Activated B cell treated with CpG ODN at 0.5 μM for 24 hours (primary cell): ENCODE data around the gene ADAT2. TPM values are rescaled to one million over a fixed set of nuclear protein-coding genes. Genes with fewer than 3 reads are reported as not detected.

ENCODE experiments used
- ATAC-seq: fragments of 200-7000 bp; cut with Tn5 transposase; one replicate; pipeline ENCODE4 v1.10.0; 2021; ENCODE audit warnings: low read depth, mild to moderate bottlenecking, moderate library complexity
- CTCF ChIA-PET: fragments of 350-600 bp; sonication (Branson Sonifier 250); formaldehyde crosslinking; loops from one replicate; lab custom pipeline; 2021; ENCODE audit warnings: antibody characterized with exemption; lab: Charles Lee
- POLR2A ChIA-PET: fragments of 350-600 bp; sonication (Branson Sonifier 250); formaldehyde crosslinking; loops from one replicate; lab custom pipeline; 2021; ENCODE audit warnings: antibody characterized with exemption; lab: Charles Lee
- DNase-seq: peaks from one replicate; pipeline ENCODE4 v3.0.0; 2022
- H3K27ac Mint-ChIP-seq: one replicate; pipeline ENCODE4 v1.8.0; 2020; ENCODE audit warnings: mixed read lengths
- H3K27me3 Mint-ChIP-seq: one replicate; pipeline ENCODE4 v1.8.0; 2021; ENCODE audit warnings: mixed read lengths
- H3K36me3 Mint-ChIP-seq: one replicate; pipeline ENCODE4 v1.8.0; 2021; ENCODE audit warnings: low read depth, mixed read lengths
- H3K4me1 Mint-ChIP-seq: one replicate; pipeline ENCODE4 v1.8.0; 2021; ENCODE audit warnings: mixed read lengths
- H3K4me3 Mint-ChIP-seq: one replicate; pipeline ENCODE4 v1.8.0; 2020; ENCODE audit warnings: mild to moderate bottlenecking, mixed read lengths
- H3K9me3 Mint-ChIP-seq: one replicate; pipeline ENCODE4 v1.8.0; 2020; ENCODE audit warnings: mixed read lengths
- intact Hi-C: fragments of 100-400 bp; cut with micrococcal nuclease; formaldehyde crosslinking; loops from one replicate; pipeline ENCODE4 v1.15.1; 2024
- total RNA-seq: library from RNA; stranded (reverse); gene quantifications from 2 replicates; pipeline ENCODE4 v1.2.3, GENCODE V29; 2022
- TF ChIP-seq, protein P1 (sequence below): fragments of 200-600 bp; IDR thresholded peaks from one replicate; pipeline ENCODE4 v1.8.0; 2022; ENCODE audit warnings: antibody characterized with exemption, mild to moderate bottlenecking

Gene ADAT2
- 22.4 and 30.2 TPM in 2 replicates for total RNA-seq

- TF ChIP-seq, protein P1, sequence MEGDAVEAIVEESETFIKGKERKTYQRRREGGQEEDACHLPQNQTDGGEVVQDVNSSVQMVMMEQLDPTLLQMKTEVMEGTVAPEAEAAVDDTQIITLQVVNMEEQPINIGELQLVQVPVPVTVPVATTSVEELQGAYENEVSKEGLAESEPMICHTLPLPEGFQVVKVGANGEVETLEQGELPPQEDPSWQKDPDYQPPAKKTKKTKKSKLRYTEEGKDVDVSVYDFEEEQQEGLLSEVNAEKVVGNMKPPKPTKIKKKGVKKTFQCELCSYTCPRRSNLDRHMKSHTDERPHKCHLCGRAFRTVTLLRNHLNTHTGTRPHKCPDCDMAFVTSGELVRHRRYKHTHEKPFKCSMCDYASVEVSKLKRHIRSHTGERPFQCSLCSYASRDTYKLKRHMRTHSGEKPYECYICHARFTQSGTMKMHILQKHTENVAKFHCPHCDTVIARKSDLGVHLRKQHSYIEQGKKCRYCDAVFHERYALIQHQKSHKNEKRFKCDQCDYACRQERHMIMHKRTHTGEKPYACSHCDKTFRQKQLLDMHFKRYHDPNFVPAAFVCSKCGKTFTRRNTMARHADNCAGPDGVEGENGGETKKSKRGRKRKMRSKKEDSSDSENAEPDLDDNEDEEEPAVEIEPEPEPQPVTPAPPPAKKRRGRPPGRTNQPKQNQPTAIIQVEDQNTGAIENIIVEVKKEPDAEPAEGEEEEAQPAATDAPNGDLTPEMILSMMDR, result no peak
- H3K9me3 Mint-ChIP-seq, result no peaks in the 10 kb centered on the region
- POLR2A ChIA-PET, result interaction anchor here (0.5 to 2.2 kb wide), 16 partner anchors 9 to 1303 kb away, joined by 3 to 13 read pairs (median 4); partner anchors contain the start of genes FUCA2, LTV1, NMBR and VTA1
Observed at GRCh38 chr6:143450453-143451371, at the start of gene ADAT2, which contains the start of gene PEX3. ADAT2 (minus strand) TSS chr6:143450695; CDS start chr6:143450658, 37 bp downstream. PEX3 (plus strand) TSS chr6:143450805; CDS start chr6:143451043, 238 bp downstream.

GRCh38 chr6:143498428-143498827, 47.9 kb upstream of the ADAT2 start:
- Mint-ChIP-seq H3K36me3 (peaks cover 30% of the 10 kb centered on the region), H3K27me3 (no peaks in the 10 kb centered on the region), H3K27ac (no peak overlapping the region), H3K9me3 (no peaks in the 10 kb centered on the region), H3K4me1 (no peaks in the 10 kb centered on the region), H3K4me3 (no peak overlapping the region)
- CTCF ChIA-PET, result interaction anchor here (0.7 kb wide), 1 partner anchor 37 kb away, joined by 4 read pairs; no protein-coding TSS in a partner anchor
- POLR2A ChIA-PET, result no interaction called here
- no peak for DNase-seq
- intact Hi-C loops, result no loop called here
- ATAC-seq, result no peak
- TF ChIP-seq, protein P1, result no peak

More at GRCh38 chr6:143450453-143451371, at the start of gene ADAT2, which contains the start of gene PEX3:
- Mint-ChIP-seq H3K4me3 (peak within 1 kb of the TSS; percentile 98), H3K27ac (peak within 1 kb of the TSS; percentile 96), H3K4me1 (peaks cover 39% of the 10 kb centered on the region), H3K36me3 (peaks cover 25% of the 10 kb centered on the region), H3K27me3 (no peaks in the 10 kb centered on the region)
- intact Hi-C loops, result loop anchor here (1.0 to 5.0 kb wide), 11 partner anchors 61 to 1303 kb away; partner anchors contain the start of genes AIG1, FUCA2, LTV1 and NMBR
- peak; percentile 90 for DNase-seq
- ATAC-seq, result peak; percentile 91
- CTCF ChIA-PET, result interaction anchor here (1.1 to 1.7 kb wide), 2 partner anchors 23 to 88 kb away, joined by 3 to 6 read pairs; no protein-coding TSS in a partner anchor

DNA sequence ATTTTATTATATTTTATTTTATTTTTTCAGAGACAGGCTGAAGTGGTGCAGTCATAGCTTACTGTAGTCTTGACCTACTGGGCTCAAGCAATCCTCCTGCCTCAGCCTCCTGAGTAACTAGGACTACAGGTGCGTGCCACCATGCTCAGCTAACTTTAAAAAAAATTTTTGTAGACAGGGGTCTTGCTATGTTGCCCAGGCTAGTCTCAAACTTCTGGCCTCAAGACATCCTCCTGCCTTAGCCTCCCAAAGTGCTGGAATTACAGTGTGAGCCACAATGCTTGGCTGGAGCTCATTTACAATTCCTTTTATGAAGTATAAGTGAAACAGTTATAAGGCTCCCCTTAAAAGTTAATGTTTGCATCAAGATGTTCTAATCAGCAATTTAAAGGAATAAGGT, 46.5 kb upstream of the ADAT2 start:
- Mint-ChIP-seq H3K9me3 (no peaks in the 10 kb centered on the region), H3K36me3 (peaks cover 32% of the 10 kb centered on the region), H3K4me3 (no peak overlapping the region), H3K4me1 (no peaks in the 10 kb centered on the region), H3K27me3 (no peaks in the 10 kb centered on the region), H3K27ac (no peak overlapping the region)
- ChIA-PET POLR2A (no interaction called here), CTCF (no interaction called here)
- ATAC-seq (no peak), DNase-seq (no peak)
- intact Hi-C loops, result no loop called here
- TF ChIP-seq, protein P1, result no peak

GRCh38 chr6:143490775-143491174, 40.3 kb upstream of the ADAT2 start:
- intact Hi-C loops, result no loop called here
- Mint-ChIP-seq H3K4me3 (no peak overlapping the region), H3K36me3 (peaks cover 16% of the 10 kb centered on the region), H3K4me1 (no peaks in the 10 kb centered on the region), H3K9me3 (no peaks in the 10 kb centered on the region), H3K27ac (no peak overlapping the region), H3K27me3 (no peaks in the 10 kb centered on the region)
- no peak for DNase-seq
- TF ChIP-seq, protein P1, result no peak
- no peak for ATAC-seq
- ChIA-PET POLR2A (no interaction called here), CTCF (no interaction called here)

DNA sequence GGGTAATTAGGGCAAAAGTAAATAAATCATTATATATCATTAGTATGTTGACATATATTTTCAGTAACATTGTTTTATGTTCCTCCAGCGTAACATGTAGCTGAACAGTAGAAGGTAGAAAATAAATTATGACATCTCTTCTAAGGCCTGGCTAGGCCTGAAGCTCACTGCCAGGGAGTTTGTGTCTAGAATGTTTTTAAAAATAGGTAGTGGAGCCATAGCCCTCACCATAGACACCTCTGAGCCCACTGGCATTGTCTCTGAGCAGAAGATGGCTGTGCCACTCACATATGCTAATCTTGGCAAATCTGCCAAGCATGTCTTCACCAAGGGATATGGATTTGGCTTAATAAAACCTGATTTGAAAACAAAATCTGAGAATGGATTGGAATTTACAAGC, 39.7 kb upstream of the ADAT2 start:
- no peaks in the 10 kb centered on the region for H3K9me3 Mint-ChIP-seq
- DNase-seq, result no peak
- intact Hi-C loops, result no loop called here
- H3K4me3 Mint-ChIP-seq, result no peak overlapping the region
- ChIA-PET CTCF (no interaction called here), POLR2A (no interaction called here)
- H3K27me3 Mint-ChIP-seq, result no peaks in the 10 kb centered on the region
- ATAC-seq, result no peak
- no peaks in the 10 kb centered on the region for H3K4me1 Mint-ChIP-seq
- TF ChIP-seq, protein P1, result no peak
- H3K27ac Mint-ChIP-seq, result no peak overlapping the region
- H3K36me3 Mint-ChIP-seq, result peaks cover 14% of the 10 kb centered on the region
